Gastroesophageal sphincter (tissue), 3 donors: ENCODE results near the gene KCND2.

Experiments
- POLR2A ChIP-seq, 2 donors: fragments of 450-650 bp; IDR thresholded peaks; one replicate each; pipeline ENCODE4 v1.6.1; 2017; ENCODE audit warnings: antibody characterized with exemption in 2 of 2, mild to moderate bottlenecking in 2 of 2, moderate library complexity in 1 of 2
- TF ChIP-seq, protein P1 (sequence below), 4 experiments: fragments of 200-600 bp in 2 of 4; fragments of 450-650 bp in 2 of 4; sonication (generic) in 1 of 4; IDR thresholded peaks; one replicate each; pipeline ENCODE4 v1.5.1; 2017 to 2019; ENCODE audit warnings: antibody characterized with exemption in 4 of 4, mild to moderate bottlenecking in 2 of 4, moderate library complexity in 2 of 4

GRCh38 chr7:120743128-120743527 lies 470.2 kb downstream of the KCND2 start:
- TF ChIP-seq, protein P1, sequence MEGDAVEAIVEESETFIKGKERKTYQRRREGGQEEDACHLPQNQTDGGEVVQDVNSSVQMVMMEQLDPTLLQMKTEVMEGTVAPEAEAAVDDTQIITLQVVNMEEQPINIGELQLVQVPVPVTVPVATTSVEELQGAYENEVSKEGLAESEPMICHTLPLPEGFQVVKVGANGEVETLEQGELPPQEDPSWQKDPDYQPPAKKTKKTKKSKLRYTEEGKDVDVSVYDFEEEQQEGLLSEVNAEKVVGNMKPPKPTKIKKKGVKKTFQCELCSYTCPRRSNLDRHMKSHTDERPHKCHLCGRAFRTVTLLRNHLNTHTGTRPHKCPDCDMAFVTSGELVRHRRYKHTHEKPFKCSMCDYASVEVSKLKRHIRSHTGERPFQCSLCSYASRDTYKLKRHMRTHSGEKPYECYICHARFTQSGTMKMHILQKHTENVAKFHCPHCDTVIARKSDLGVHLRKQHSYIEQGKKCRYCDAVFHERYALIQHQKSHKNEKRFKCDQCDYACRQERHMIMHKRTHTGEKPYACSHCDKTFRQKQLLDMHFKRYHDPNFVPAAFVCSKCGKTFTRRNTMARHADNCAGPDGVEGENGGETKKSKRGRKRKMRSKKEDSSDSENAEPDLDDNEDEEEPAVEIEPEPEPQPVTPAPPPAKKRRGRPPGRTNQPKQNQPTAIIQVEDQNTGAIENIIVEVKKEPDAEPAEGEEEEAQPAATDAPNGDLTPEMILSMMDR (IDR thresholded peaks at IDR 0.05), result no peak
- no peak for TF ChIP-seq POLR2A (IDR thresholded peaks at IDR 0.05)
